Pancreas (tissue), 10 donors: Measurements from ENCODE around the gene LYPD5. TPM values are rescaled to one million over a fixed set of nuclear protein-coding genes. Genes with fewer than 3 reads are reported as not detected.
"Not testable (repeated sequence)": the region's sequence is repeated elsewhere in the genome, so short reads cannot be mapped to it uniquely, and the experiment has no call there.

Source experiments
- ATAC-seq, 4 donors: fragments of 200-7000 bp; cut with Tn5 transposase; one replicate each; pipeline versions ENCODE4 v1.8.0 to v1.9.1; 2020; ENCODE audit warnings: mild to moderate bottlenecking in 4 of 4, moderate library complexity in 4 of 4
- DNase-seq, 6 donors: peaks; one replicate each; pipeline ENCODE4 v3.0.0-alpha.2; 2020
- FAIRE-seq: peaks from 2 replicates; lab custom pipeline; 2012; peaks lifted over from hg19 to GRCh38; lab: Jason Lieb, UNC
- H3K27ac ChIP-seq, 4 donors: fragments of 200-600 bp; sonication (generic); 1 replicate in 3 of 4; 2 replicates in 1 of 4; pipeline versions ENCODE4 v1.5.0 to v1.8.0; 2020
- H3K27me3 ChIP-seq, 4 donors: fragments of 200-600 bp; one replicate each; pipeline ENCODE4 v1.8.0; 2021
- H3K36me3 ChIP-seq, 3 donors: fragments of 200-600 bp; sonication (generic) in 1 of 3; one replicate each; pipeline versions ENCODE4 v1.5.0 to v1.8.0; 2020 to 2021
- H3K4me1 ChIP-seq, 3 donors: fragments of 200-600 bp; one replicate each; pipeline ENCODE4 v1.8.0; 2021
- H3K4me3 ChIP-seq, 4 donors: fragments of 200-600 bp; sonication (generic) in 2 of 4; one replicate each; pipeline versions ENCODE4 v1.5.0 to v1.8.0; 2020 to 2021
- H3K9me3 ChIP-seq, 4 donors: fragments of 200-600 bp; one replicate each; pipeline ENCODE4 v1.8.0; 2021
- CTCF ChIP-seq, 4 donors: fragments of 200-600 bp; sonication (generic) in 3 of 4; IDR thresholded peaks; one replicate each; pipeline versions ENCODE4 v1.5.0 to v1.8.0; 2021; ENCODE audit warnings: antibody characterized with exemption in 4 of 4
- WGBS, 2 donors: extraction: QIAGEN DNeasy Blood & Tissue Kit; methylation state at CpG; one replicate each; pipeline ENCODE4 v1.1.7; 2013; 5-methylcytosine and 5-hydroxymethylcytosine counted together
- intact Hi-C, 3 donors: fragments of 100-400 bp; cut with DNase I; formaldehyde crosslinking; loops; one replicate each; pipeline versions ENCODE4 v1.11.1 to v1.14.2; 2022
- polyA plus RNA-seq, 2 donors: library from polyadenylated mRNA; stranded (reverse); fragments of 200-250 nt; gene quantifications; one replicate each; pipeline ENCODE4 v1.2.3, GENCODE V29; 2013
- total RNA-seq, 6 donors: library from RNA; stranded (reverse); fragmentation: NEBNext Ultra II Directional in 4 of 6; extraction: Animal tissue kit (Norgen Biotek cat#: 25700) in 4 of 6; gene quantifications; one replicate each; pipeline versions ENCODE4 v1.2.1 to v1.2.4, GENCODE V29; 2021 to 2023
- donor health status: healthy with polysubstance abuse.
- donor health status: DM: no; HTN: no; CAD: no; lungs with moderate emphysema.
- donor health status: DM: no; HTN: no; CAD: no.
- donor health status: control.
- donor health status: control.
- donor health status: Bipolar disorder and iron deficiency.
- donor health status: DM: yes; HTN: yes; CAD: no.
- donor health status: DM: no; HTN: no; CAD: no.
- donor health status: DM: no; HTN: no; CAD: no.
- donor health status: DM: yes; HTN: yes; CAD: no.

The LYPD5 gene
- total and polyA plus RNA-seq, 8 donors, result 0.09 to 1.2 (median 0.34) TPM

GRCh38 chr19:43842007-43842406, 39.8 kb upstream of the LYPD5 start:
- Histone ChIP-seq H3K27me3 (no peaks in the 10 kb centered on the region), H3K4me3 (no peak overlapping the region), H3K36me3 (peaks cover 3 to 72% (median 15%) of the 10 kb centered on the region in 3 donors), H3K27ac (no peak overlapping the region), H3K4me1 (no peaks in the 10 kb centered on the region), H3K9me3 (peaks cover 0 to 24% (median 3%) of the 10 kb centered on the region in 4 donors)
- 48 to 100% methylated on average over 2 of the region's 2 CpGs for WGBS, 2 donors
- TF ChIP-seq CTCF (IDR thresholded peaks at IDR 0.05), result no peak
- FAIRE-seq (no peak), DNase-seq (no peak), ATAC-seq (no peak)
- intact Hi-C loops, result no loop called here

GRCh38 chr19:43839139-43839538, 36.9 kb upstream of the LYPD5 start:
- no peak for TF ChIP-seq CTCF (IDR thresholded peaks at IDR 0.05)
- Histone ChIP-seq H3K27ac (no peak overlapping the region), H3K9me3 (peaks cover 0 to 15% (median 3%) of the 10 kb centered on the region in 4 donors), H3K4me1 (no peaks in the 10 kb centered on the region), H3K4me3 (no peak overlapping the region), H3K36me3 (peaks cover 6 to 75% (median 32%) of the 10 kb centered on the region in 3 donors), H3K27me3 (no peaks in the 10 kb centered on the region)
- no peak for FAIRE-seq
- intact Hi-C loops, result no loop called here
- ATAC-seq, result no peak
- DNase-seq, result no peak

- 5 to 6% methylated on average over 46 of the region's 46 CpGs for WGBS, 2 donors
- no peaks in the 10 kb centered on the region for H3K27me3 ChIP-seq
- peak; percentile 100 for ATAC-seq
- peak within 1 kb of the TSS; percentile 41 to 69 (median 54) for H3K4me3 ChIP-seq
- H3K9me3 ChIP-seq, result no peaks in the 10 kb centered on the region
- H3K27ac ChIP-seq, result peak within 1 kb of the TSS in 2 of 4 donors; percentile 20 to 42
- H3K4me1 ChIP-seq, result peaks cover 0 to 6% (median 0%) of the 10 kb centered on the region in 3 donors
- H3K36me3 ChIP-seq, result peaks cover 0 to 5% (median 2%) of the 10 kb centered on the region in 3 donors
- TF ChIP-seq CTCF (IDR thresholded peaks at IDR 0.05), result no peak
- intact Hi-C loops, result no loop called here
- peak; percentile 87 to 93 (median 92) for DNase-seq
- no peak for FAIRE-seq
These were observed 24.8 kb upstream of the LYPD5 start, which contains the start of gene ZNF283 for GRCh38 chr19:43826787-43827754. TSS of gene ZNF283 (plus strand) at chr19:43827321. CDS start at chr19:43833505, 6,184 bp downstream.

- intact Hi-C loops, H3K4me3 ChIP-seq, H3K27ac ChIP-seq, H3K4me1 ChIP-seq, H3K36me3 ChIP-seq, H3K27me3 ChIP-seq, FAIRE-seq, H3K9me3 ChIP-seq, DNase-seq, ATAC-seq: not testable (repeated sequence)
- 51 to 54% methylated on average over 4 of the region's 4 CpGs for WGBS, 2 donors
These were observed 22.3 kb upstream of the LYPD5 start for GRCh38 chr19:43824572-43824971.

GRCh38 chr19:43823856-43824255, 21.6 kb upstream of the LYPD5 start:
- intact Hi-C loops, FAIRE-seq, H3K27ac ChIP-seq, DNase-seq, H3K9me3 ChIP-seq, ATAC-seq, H3K27me3 ChIP-seq, H3K4me1 ChIP-seq, H3K4me3 ChIP-seq, H3K36me3 ChIP-seq: not testable (repeated sequence)
- WGBS, 2 donors, result 67 to 75% methylated on average over 3 of the region's 3 CpGs
